GM21619 (cell line): Measurements from ENCODE around the gene CYYR1.
"Not testable (repeated sequence)": the region's sequence is repeated elsewhere in the genome, so short reads cannot be mapped to it uniquely, and the experiment has no call there.

ENCODE experiments used
- ATAC-seq: cut with Tn5 transposase; IDR thresholded peaks from one replicate; pipeline ENCODE4 v1.9.1; 2021; ENCODE audit not compliant: unreplicated experiment

The CYYR1 gene

DNA sequence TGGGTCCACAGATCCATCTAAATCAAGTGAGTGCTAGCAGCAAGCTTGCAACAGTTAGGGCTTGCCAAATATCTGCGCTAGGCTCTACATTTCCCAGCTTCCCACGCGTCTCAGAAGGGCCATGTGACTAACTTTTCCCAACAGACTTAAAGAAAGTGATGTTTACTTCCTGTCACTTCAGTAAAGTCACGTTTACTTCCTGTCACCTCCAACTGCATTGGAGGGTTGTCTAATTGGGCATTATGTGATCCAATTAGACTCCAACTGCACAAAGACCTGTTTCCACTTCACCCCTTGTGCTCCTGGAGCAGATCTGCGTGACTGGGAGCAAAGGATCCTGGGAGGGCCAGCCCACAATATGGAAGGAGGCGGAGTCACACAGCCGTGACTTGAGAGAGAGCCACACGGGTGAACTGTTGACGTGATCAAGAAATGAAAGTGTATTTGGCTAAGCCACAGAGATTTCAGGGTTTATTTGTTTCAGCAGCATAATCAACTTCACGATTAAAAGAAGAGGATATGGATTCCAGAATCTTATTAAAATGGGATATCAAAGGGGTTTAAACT lies 77.7 kb downstream of the CYYR1 start:
- no peak for ATAC-seq

DNA sequence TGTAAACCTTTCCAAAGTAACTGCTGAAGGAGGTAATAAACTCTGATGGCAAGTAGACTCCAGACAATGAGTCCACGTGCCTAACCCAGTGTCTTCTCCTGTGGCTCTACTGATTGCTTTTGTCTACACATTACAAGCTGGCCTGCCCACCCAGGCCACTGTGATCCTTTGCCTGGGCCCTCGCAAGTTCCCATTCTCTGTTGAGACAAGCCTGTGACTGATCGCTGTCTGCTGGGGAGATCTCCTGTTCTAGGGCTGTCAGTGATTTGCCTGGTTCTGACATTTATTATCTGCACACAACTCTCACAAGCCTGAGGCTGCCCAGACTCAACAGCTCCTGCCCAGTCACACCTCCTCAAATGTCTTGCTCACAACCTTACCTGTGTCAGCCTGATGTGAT lies 81.4 kb downstream of the CYYR1 start:
- ATAC-seq: no peak

DNA sequence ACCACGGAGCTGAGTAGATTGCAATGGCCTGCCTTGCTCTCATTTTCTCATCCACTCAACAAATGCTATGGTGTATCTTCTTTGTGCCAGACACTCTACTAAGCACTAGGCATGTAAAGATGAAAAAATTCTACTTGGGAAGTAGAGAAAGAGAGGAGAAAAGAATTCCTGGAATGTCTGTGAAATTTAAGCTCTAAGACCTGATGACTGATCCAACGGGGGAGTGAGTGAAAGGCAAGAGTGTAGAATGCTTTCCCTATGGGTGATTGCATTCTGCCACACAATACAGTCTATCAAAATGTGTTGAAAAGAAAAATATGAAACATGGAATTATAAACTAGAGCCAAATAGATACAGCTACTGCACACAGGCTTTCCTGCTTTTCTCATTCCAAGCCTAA lies 82.3 kb downstream of the CYYR1 start:
- ATAC-seq: no peak

DNA sequence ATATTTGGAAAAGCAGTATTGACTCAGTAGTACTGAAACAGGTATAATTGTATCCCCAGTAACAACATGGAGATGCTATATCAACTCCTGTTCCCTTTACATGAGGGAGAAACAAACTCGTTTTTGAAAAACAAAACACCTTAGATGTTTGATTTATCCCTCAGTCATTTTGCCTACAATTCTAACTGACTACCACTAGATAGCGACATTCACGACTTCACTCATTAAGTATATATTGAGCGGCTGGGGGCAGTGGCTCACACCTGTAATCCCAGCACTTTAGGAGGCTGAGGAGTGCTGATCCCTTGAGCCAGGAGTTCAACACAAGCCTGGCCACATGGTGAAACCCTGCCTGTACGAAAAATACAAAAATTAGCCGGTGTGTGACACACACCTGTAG lies 83.3 kb downstream of the CYYR1 start:
- ATAC-seq: no peak

DNA sequence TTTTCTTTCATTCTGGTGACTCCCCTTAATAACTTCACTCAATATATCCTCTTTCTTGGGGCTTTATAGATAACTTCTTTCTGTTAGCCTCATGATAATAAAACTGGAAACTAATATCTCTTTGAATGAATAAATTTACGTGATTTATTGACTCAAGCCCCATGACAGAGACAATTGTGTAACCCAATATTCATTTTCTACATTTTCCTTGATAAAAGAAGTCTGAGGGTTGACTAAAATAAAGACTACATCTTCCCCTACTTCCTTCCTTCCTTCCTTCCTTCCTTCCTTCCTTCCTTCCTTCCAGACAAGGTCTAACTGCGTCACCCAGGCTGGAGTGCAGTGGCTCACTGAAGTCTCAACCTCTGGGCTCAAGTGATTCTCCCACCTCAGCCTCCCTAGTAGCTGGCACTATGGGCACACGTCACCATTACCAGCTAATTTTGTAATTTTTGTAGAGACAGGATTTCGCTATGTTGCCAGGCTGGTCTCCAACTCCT lies 85.1 kb downstream of the CYYR1 start:
- ATAC-seq: no peak

DNA sequence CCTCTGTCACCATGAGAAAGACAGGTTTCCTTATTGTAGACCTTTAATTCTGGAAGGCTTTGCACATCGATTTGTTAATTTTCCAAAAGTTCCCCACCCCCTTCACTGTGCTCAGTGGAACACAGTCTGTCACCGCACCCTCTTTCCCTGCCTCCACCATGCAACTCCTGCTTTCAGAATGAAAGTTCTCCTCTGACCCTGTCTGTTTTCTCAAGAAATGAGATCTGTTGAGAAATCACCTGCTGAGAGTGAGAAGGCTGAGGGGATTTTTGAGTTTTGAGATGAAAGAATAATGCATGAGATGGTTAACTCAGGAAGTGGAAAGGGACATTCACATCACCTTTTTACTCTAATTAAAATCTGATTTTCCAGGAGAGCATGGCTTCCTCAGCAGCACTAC lies 99.6 kb downstream of the CYYR1 start:
- ATAC-seq: no peak

DNA sequence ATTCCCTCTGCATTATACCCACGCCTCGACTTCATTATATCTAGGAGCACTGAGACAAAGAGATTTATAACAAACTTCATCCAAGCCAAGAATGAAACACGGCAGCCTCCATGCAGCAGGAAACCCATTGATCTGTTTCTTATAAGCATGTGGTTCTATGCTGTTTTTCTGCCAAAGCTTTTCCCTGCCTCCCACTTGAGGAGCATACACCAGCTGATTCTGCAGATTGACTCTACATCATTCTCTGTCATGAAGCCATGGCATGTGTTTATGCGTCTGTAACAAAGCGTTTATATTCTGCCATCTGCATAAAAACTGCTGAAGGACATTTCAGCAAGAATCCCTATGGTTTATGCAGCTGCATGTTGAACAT lies 102.0 kb downstream of the CYYR1 start:
- ATAC-seq: no peak

DNA sequence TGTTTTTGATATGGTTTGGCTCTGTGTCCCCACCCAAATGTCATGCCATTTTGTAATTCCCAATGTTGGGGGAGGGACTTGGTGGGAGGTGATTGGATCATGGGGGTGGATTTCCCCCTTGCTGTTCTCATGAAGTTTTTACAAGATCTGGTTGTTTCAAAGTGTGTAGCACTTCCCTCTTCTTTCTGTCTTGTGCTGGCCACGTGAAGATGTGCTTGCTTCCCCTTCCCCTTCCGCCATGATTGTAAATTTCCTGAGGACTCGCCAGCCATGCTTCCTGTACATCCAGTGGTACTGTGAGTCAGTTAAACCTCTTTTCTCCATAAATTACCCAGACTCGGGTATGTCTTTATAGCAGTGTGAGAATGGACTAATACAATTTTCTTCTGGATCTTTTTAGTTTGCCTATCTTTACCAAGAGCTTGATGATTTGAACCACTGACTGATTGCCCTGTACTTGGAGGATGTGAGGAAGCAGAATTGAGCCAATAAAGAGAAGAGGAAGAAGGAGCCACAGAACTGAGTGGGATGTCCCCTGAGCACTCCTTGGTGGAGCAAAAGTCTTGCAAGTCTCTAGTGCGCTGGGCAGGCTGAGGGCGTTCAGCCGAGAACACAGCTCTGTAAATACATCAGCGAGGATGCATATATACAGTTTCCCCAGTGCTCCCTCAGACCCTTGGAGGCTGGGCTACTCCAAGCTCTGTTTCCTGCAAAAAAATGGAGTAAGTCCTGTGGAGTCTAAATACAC lies 102.6 kb downstream of the CYYR1 start:
- no peak for ATAC-seq

DNA sequence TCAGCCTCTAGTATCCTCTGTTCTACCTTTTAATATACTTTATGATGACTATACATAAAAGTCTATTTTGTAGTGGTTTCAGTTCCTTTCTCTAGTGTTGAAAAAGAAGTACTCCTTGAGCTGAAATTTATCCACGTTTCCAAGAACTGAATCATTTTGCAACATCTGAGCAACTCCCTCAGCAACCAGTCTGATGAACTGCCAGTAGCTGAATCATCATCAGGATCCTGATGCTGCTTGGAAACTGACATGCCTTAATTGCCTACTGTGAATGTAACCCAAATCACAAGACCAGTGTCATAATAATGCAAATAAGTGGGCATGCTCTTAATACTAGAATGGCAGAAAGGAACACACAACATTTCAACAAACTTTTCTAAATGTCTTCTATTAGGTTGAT lies 103.3 kb downstream of the CYYR1 start:
- no peak for ATAC-seq

DNA sequence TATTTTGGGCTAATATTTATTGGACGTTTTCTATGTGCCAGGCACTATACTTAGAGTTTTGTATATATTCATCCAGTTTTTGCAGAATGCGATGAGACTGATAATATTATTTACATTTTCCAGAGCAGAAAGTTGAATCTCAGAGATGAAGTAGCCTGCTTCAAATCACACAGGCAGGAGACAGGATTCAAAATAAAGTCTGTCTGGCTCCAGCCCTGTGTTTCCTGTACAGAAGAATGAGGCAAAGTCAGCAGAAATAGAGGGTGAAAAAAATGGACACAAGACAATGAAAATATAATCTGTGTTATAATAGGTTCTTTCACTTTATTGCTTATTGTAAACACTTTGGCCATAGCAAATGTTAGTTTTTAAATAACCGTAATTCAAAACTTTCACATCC lies 107.2 kb downstream of the CYYR1 start:
- no peak for ATAC-seq

DNA sequence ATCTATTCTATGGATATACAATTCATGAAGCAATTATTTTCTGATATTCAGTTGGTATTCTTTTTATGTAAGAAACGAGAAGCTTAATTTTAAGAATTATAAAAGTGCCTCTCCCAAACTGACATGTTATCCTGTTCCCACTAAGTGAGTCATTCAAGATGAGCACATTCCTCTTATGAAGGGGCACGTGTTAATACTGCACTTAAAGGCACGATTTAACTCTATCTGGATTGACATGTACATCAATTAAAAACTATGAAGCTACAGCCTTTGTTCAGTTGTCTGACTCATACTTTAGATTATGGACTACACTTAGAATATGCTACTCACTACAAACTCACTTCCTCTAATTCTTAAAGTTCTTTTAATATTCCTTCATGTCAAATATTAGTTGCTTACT lies 111.6 kb downstream of the CYYR1 start:
- no peak for ATAC-seq

DNA sequence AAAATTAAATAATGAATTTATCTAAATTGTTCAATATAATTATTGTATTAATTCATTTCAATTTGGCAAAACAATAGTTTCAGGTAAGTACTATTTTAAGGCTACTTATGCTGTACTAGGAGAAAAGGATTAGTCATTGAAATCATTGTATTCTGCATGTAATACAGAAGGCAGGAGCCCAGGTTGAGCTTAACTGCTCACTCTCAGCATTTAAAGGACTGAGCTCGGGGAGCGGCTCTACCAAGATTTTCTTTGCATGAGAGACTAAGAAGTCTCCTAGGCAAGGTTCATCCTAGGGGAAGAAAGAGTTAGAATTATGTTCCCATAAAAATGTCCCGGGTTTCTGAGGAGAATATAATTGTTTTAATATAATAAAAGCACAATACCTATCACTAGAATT lies 112.5 kb downstream of the CYYR1 start:
- ATAC-seq: no peak

DNA sequence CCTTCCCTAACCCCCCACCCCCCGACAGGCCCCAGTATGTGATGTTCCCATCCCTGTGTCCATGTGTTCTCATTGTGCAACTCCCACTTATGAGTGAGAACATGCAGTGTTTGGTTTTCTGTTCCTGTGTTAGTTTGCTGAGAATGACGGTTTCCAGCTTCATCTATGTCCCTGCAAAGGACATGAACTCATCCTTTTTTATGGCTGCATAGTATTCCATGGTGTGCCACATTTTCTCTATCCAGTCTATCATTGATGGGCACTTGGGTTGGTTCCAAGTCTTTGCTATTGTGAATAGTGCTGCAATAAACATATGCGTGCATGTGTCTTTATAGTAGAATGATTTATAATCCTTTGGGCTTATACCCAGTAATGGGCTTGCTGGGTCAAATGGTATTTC lies 114.2 kb downstream of the CYYR1 start:
- ATAC-seq: not testable (repeated sequence)

DNA sequence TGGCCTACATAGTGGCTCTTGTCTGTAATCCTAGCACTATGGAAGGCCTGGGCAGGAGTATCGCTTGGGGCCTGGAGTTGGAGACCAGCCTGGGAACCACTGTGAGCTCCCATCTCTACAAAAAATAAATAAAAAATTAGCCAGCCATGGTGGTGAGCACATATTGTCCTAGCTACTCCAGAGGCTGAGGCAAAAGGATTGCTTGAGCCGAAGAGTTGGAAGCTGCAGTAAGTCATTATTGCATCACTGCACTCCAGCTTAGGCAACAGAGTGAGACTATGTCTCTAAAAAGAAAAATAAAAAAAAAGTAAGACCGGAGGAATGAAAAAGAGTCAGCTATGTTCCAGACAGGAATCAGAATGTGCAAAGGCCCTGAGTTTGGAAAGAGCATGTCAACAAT lies 115.3 kb downstream of the CYYR1 start:
- ATAC-seq: no peak

DNA sequence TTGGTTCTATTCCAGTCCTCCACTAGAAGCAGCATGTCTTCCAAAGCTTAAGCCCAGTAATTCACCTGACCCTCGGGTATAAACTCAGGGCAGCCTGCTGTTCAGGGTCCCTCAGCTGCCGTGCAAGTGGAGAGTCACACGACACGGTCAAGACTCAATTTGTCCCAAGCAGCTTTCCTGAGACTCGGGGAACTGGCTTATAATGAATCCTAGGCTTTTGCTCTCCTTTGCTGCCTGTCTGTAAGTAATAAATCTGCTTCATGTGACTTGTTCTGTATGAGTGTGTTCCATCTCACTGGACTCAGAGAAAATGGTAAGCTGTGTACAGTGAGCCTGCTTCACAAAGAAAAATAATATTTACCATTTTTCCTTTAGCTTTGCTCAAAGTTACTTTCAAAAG lies 119.8 kb downstream of the CYYR1 start:
- no peak for ATAC-seq

DNA sequence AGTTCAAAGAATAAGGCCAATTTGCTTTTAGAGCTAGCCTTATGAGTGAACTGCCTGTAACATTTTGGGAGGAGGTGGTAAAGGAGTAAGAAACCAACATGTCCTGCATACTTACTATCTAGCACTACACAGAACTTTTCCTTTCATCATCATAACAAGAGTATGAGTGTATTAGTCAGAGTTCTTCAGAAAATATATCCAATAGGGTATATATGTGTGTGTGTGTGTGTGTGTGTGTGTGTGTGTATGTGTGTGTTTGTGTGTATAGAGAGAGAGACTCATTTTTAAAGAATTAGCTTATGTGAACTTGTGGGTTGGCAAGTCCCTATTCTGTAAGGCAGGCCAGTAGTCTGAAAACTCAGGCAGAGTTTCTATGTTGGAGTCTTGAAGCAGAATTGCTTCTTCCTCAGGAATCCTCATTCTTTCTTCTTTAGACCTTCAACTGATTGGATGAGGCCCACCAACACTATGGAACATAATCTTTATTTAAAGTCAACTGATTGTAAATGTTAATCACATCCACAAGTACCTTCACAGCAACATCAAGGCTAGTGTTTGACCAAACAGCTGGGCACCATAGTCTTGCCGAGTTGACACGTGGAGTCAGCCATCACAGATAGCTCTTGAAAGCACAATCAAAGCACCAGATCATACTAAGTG lies 121.9 kb downstream of the CYYR1 start:
- no peak for ATAC-seq

DNA sequence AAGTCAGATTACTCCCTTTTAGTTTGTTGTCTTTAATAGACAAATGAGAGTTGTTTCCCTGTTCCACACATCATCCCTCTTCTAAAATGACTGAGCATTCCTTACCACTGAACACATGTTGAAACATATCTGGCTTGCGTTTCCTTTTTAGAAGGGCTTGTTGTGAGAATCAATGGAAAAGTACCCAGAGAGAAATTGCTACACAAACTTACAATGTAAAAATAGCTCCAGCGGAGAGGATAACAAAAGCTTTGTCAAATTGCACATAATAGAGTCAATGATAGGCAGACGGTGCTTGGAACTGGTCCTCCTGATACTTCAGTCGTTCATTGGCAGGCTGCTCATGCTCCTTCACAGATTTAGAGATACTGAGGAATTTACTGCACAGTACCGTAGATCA lies 123.9 kb downstream of the CYYR1 start:
- no peak for ATAC-seq

DNA sequence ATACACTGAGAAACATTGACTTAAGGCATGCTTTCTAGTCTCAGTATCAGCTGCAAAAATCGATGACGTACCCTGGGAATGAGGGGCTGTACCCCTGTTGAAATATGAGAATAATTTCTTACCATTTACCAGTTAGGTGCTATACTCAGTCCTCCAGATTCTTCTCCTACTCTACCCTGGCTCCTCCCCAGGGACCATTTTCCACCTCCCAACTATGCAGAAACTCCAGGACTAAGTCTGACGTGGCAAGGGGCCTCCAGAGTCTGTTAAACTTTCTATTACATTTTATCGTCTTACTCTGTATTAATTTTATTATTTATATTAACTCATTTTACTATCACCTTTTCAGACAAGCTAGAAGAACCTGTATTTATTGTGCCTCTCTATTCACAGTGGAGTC lies 124.3 kb downstream of the CYYR1 start:
- no peak for ATAC-seq

DNA sequence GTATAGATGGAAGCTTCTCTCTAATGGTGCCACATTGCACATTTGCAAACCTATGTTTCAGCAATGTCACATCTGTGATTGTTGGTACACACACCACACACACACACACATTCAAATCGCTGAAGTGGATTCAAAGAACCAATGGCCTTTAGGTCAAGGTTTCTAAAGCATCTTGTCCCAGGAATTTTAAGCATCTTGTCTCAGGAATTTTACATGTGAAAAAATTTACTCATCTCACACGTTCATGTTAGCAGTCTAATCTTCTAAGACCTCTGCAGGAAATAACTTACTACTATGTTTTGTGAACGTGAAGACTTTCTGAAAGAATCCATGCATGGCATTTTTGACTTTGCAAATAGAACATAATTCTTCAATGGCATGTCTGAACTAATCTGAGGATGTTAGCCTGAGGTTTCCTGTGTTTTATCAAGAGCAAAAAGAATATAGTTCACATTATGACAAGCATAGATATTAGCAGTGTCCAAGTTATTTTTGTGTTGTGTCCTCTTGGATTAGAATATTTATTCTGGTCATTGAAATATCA lies 125.1 kb downstream of the CYYR1 start:
- ATAC-seq: no peak

DNA sequence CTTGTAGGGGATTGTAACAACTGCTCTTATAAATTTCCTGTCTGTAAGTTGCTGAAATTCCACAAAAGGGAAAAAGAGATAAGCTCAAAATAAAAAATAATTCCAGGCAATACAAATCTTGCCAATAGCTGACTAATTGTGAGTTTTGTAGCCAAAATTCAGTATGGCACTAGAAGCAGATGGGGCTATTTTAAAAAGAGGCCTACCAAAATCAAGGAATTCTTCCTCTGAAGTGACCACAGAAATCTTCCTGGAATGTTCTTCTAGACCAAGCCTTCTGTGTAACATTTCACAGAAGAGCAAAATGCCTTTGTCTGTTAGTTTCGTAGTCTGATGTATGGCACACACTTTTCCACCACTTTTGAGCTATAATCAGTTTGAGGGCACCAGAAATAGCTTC lies 127.6 kb downstream of the CYYR1 start:
- no peak for ATAC-seq

DNA sequence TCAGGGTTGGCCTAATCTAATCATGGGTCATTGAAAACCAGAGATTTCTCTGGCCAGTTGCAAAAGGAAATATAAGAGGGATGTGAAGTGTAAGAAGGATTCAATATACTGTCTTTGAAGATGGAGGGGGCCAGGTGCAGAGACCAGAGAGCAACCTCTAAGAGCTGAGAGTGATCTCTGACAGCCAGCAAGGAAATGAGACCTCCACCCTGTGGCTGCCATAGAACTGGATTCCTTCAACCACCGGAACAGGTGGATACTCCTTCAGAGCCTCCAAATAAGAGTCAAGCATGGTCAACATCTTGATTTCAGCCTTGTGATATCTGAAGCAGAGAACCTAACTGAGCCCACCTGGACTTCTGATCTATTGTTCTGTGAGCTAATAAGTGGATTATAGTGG lies 128.4 kb downstream of the CYYR1 start:
- no peak for ATAC-seq

DNA sequence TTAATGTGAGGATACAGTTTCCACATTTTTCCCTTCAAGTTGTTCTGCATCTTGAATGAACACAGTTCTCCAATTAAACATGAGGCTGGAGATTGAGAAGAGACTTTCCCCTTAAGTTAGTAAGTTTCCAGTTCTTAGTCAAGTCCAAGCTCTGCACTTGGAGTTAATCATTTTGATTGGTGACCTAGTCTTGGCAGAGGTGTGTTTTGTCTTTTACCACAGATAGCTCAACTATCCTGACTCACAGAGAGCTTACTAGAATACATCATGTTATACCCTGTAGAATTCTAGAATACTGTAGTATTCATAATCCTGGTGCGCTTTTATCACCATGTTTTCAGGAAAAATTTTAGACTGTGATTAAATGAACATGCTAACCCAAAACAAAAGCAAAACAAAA lies 129.2 kb downstream of the CYYR1 start:
- ATAC-seq: no peak
